ENCODE results near the gene INSR. TPM values are rescaled to one million over a fixed set of nuclear protein-coding genes. Genes with fewer than 3 reads are reported as not detected.

INSR gene
- total RNA-seq, 4 donors from 2014 or later = 54.0 to 226 (median 71.1) TPM

DNA sequence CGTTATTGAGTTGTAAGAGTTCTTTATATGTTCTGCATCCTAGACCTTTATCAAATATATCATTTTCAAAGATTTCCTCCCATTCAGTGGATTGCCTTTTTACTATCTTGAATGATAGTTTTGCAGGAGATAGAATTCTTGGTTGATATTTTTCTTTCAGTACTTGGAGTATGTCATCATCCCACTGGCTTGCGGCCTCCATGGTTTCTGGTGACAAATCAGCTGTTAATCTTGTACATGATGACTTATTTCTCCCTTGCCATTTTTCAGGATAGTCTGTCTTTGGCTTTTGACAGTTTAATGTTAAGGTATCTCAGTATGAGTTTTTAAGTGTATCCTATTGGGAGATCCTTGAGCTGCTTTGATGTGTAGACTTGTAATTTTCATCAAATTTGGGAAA lies 216.2 kb downstream of the INSR start:
- Histone ChIP-seq H3K27me3 (no peaks in the 10 kb centered on the region), H3K4me3 (peak overlapping the region in 1 of 4 donors; percentile 30), H3K27ac (no peak overlapping the region), H3K36me3 (peaks cover 24 to 100% of the 10 kb centered on the region in 2 donors), H3K9me3 (peaks cover 5 to 61% (median 28%) of the 10 kb centered on the region in 3 donors), H3K4me1 (no peaks in the 10 kb centered on the region)
- in situ Hi-C loops (cut with MboI; ENCODE audit: low sequenced_read_pairs in 4 of 4) (loop anchor here in 1 of 4 donors (25.0 kb wide), 1 partner anchor 734 kb away; no protein-coding TSS in a partner anchor), intact Hi-C loops (cut with DNase I; ENCODE audit: low total_unique reads) (no loop called here)
- ATAC-seq (no peak), DNase-seq (no peak)
- TF ChIP-seq, protein P1, sequence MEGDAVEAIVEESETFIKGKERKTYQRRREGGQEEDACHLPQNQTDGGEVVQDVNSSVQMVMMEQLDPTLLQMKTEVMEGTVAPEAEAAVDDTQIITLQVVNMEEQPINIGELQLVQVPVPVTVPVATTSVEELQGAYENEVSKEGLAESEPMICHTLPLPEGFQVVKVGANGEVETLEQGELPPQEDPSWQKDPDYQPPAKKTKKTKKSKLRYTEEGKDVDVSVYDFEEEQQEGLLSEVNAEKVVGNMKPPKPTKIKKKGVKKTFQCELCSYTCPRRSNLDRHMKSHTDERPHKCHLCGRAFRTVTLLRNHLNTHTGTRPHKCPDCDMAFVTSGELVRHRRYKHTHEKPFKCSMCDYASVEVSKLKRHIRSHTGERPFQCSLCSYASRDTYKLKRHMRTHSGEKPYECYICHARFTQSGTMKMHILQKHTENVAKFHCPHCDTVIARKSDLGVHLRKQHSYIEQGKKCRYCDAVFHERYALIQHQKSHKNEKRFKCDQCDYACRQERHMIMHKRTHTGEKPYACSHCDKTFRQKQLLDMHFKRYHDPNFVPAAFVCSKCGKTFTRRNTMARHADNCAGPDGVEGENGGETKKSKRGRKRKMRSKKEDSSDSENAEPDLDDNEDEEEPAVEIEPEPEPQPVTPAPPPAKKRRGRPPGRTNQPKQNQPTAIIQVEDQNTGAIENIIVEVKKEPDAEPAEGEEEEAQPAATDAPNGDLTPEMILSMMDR (IDR thresholded peaks at IDR 0.05 in 4 of 5, conservative IDR thresholded peaks at IDR 0.05 in 1 of 5) = no peak
- no peak for TF ChIP-seq POLR2A (IDR thresholded peaks at IDR 0.05)

DNA sequence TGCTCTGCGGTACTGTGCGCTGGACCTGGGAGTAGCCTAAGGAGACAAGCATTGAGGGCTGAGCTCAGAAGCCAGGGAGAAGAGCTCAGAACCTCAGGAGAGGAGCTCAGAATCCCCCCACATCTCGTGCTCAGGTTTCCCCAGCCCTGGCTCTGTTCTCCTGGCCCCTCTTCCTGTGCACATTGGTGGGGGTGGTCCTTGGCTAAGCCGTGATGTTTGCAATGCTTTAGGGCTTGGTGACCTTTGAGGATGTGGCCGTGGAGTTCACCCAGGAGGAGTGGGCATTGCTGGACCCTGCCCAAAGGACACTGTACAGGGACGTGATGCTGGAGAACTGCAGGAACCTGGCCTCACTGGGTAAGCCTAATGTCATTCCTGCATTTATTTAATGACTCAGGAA lies 218.1 kb downstream of the INSR start:
- H3K4me1 ChIP-seq = no peaks in the 10 kb centered on the region
- H3K27ac ChIP-seq = no peak overlapping the region
- ATAC-seq (no peak), DNase-seq (no peak)
- in situ Hi-C loops (cut with MboI; ENCODE audit: low sequenced_read_pairs in 4 of 4) (loop anchor here in 1 of 4 donors (25.0 kb wide), 1 partner anchor 736 kb away; no protein-coding TSS in a partner anchor), intact Hi-C loops (cut with DNase I; ENCODE audit: low total_unique reads) (no loop called here)
- TF ChIP-seq POLR2A (IDR thresholded peaks at IDR 0.05) = no peak
- TF ChIP-seq, protein P1 (IDR thresholded peaks at IDR 0.05 in 4 of 5, conservative IDR thresholded peaks at IDR 0.05 in 1 of 5) = no peak
- H3K36me3 ChIP-seq = peaks cover 12 to 100% of the 10 kb centered on the region in 2 donors
- H3K9me3 ChIP-seq = peaks cover 5 to 42% (median 22%) of the 10 kb centered on the region in 3 donors
- no peak overlapping the region for H3K4me3 ChIP-seq
- H3K27me3 ChIP-seq = no peaks in the 10 kb centered on the region

DNA sequence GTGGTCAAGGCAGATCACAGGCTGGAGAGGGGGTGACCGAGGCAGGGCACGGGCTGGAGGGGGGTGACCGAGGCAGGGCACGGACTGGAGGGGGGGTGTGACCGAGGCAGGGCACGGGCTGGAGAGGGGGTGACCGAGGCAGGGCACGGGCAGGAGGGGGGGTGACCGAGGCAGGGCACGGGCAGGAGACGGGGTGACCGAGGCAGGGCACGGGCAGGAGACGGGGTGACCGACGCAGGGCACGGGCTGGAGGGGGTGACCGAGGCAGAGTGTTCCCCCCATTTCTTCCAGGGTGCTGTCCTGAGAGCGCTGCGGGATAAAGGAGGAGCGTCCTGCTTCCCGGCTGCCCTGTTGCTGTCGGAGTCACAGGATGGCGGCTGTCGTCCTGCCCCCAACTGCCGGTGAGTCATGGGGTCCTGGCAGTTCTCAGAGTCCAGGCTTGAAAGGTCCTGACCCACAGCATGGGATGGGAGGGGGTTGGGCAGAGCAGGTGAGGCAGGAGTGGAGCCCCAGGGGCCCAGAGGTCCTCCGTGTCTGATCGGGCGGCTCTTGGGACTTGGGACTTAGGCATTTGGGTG lies 219.4 kb downstream of the INSR start:
- DNase-seq (no peak), ATAC-seq (no peak)
- H3K36me3 ChIP-seq = peaks cover 8 to 96% of the 10 kb centered on the region in 2 donors
- H3K27ac ChIP-seq = no peak overlapping the region
- TF ChIP-seq, protein P1 (IDR thresholded peaks at IDR 0.05 in 4 of 5, conservative IDR thresholded peaks at IDR 0.05 in 1 of 5) = no peak
- no peak for TF ChIP-seq POLR2A (IDR thresholded peaks at IDR 0.05)
- no peaks in the 10 kb centered on the region for H3K27me3 ChIP-seq
- H3K9me3 ChIP-seq = peaks cover 0 to 29% (median 14%) of the 10 kb centered on the region in 3 donors
- intact Hi-C loops (cut with DNase I; ENCODE audit: low total_unique reads) (no loop called here), in situ Hi-C loops (cut with MboI; ENCODE audit: low sequenced_read_pairs in 4 of 4) (loop anchor here in 1 of 4 donors (25.0 kb wide), 1 partner anchor 738 kb away; no protein-coding TSS in a partner anchor)
- H3K4me1 ChIP-seq = peaks cover 7 to 9% of the 10 kb centered on the region in 2 donors
- no peak overlapping the region for H3K4me3 ChIP-seq

DNA sequence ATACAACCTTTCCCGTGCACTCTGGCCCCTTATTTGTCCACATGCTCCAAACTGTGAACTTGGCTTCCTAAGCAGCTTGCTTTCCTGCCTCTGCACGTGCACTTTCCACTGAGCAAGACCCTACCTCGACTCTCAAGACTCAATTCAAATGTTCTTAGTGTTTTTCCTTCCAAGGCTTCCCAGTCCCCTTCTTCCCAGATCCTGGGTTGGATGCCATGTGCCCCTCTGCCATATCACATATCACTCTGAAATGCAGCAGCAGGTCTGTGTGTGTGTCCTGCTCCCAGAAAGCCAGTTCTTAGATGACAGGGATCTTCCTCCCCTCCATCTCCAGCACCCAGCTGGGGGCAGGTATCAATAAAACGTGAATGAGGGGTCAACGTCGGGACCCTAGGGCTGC lies 221.7 kb downstream of the INSR start:
- DNase-seq (no peak), ATAC-seq (no peak)
- H3K4me3 ChIP-seq = no peak overlapping the region
- peaks cover 7 to 9% of the 10 kb centered on the region in 2 donors for H3K4me1 ChIP-seq
- H3K36me3 ChIP-seq = peaks cover 6 to 74% of the 10 kb centered on the region in 2 donors
- peaks cover 0 to 7% (median 3%) of the 10 kb centered on the region in 3 donors for H3K9me3 ChIP-seq
- intact Hi-C loops (cut with DNase I; ENCODE audit: low total_unique reads) (no loop called here), in situ Hi-C loops (cut with MboI; ENCODE audit: low sequenced_read_pairs in 4 of 4) (no loop called here)
- TF ChIP-seq, protein P1 (IDR thresholded peaks at IDR 0.05 in 4 of 5, conservative IDR thresholded peaks at IDR 0.05 in 1 of 5) = no peak
- no peak for TF ChIP-seq POLR2A (IDR thresholded peaks at IDR 0.05)
- no peak overlapping the region for H3K27ac ChIP-seq
- no peaks in the 10 kb centered on the region for H3K27me3 ChIP-seq

All from gastrocnemius medialis (tissue), 4 donors.